Prostate gland (tissue), 2 donors: ENCODE data around the gene BARX1. TPM values are rescaled to one million over a fixed set of nuclear protein-coding genes. Genes with fewer than 3 reads are reported as not detected.
"Not testable (repeated sequence)": the region's sequence is repeated elsewhere in the genome, so short reads cannot be mapped to it uniquely, and the experiment has no call there.

Experiments
- DNase-seq: peaks from one replicate; pipeline ENCODE4 v3.0.0-alpha.2; 2019; ENCODE audit warnings: low spot score
- H3K27ac ChIP-seq, 2 donors: fragments of 200-600 bp; sonication (generic); 2 replicates each; pipeline ENCODE4 v1.5.1; 2017 to 2019
- H3K27me3 ChIP-seq: fragments of 200-600 bp; sonication (generic); replicated peaks from 2 replicates; pipeline ENCODE4 v1.5.1; 2019; ENCODE audit not compliant: insufficient read depth
- H3K36me3 ChIP-seq, 2 donors: fragments of 200-600 bp; sonication (generic); 1 replicate in 1 of 2; 2 replicates in 1 of 2; pipeline versions ENCODE4 v1.5.1 to v1.8.1; 2017 to 2019
- H3K4me1 ChIP-seq: fragments of 200-600 bp; sonication (generic); replicated peaks from 2 replicates; pipeline ENCODE4 v1.5.1; 2019
- H3K4me3 ChIP-seq, 2 donors: fragments of 200-600 bp; sonication (generic); 2 replicates each; pipeline ENCODE4 v1.5.1; 2017 to 2019
- H3K9me3 ChIP-seq: fragments of 200-600 bp; sonication (generic); 2 replicates; pipeline ENCODE4 v1.5.1; 2017
- POLR2A ChIP-seq: fragments of 450-650 bp; IDR thresholded peaks from one replicate; pipeline ENCODE4 v1.6.1; 2016; ENCODE audit warnings: antibody characterized with exemption, mild to moderate bottlenecking
- POLR2AphosphoS5 ChIP-seq: sonication (generic); formaldehyde crosslinking; IDR thresholded peaks from one replicate; pipeline ENCODE4 v1.6.1; 2017; ENCODE audit warnings: antibody characterized with exemption
- WGBS: methylation state at CpG from one replicate; pipeline ENCODE4 v1.1.5; 2018; 5-methylcytosine and 5-hydroxymethylcytosine counted together
- intact Hi-C: fragments of 100-400 bp; cut with DNase I; formaldehyde crosslinking; loops from one replicate; pipeline ENCODE4 v1.14.2; 2022
- total RNA-seq, 2 donors: library from RNA; depleted of rRNA; stranded (reverse); fragments of >200 nt; gene quantifications; one replicate each; pipeline ENCODE4 v1.1.0, GENCODE V29; 2016
- TF ChIP-seq, protein P1 (sequence below), 4 experiments: fragments of 200-600 bp in 2 of 4; fragments of 450-650 bp in 2 of 4; sonication (generic) in 2 of 4; IDR thresholded peaks; 1 replicate in 3 of 4; 2 replicates in 1 of 4; pipeline ENCODE4 v1.5.1; 2016 to 2019; ENCODE audit warnings: antibody characterized with exemption in 4 of 4, mild to moderate bottlenecking in 2 of 4, moderate library complexity in 2 of 4

BARX1 gene
- total RNA-seq, 2 donors from 2014 or later = 3.7 TPM; not detected in 1

DNA sequence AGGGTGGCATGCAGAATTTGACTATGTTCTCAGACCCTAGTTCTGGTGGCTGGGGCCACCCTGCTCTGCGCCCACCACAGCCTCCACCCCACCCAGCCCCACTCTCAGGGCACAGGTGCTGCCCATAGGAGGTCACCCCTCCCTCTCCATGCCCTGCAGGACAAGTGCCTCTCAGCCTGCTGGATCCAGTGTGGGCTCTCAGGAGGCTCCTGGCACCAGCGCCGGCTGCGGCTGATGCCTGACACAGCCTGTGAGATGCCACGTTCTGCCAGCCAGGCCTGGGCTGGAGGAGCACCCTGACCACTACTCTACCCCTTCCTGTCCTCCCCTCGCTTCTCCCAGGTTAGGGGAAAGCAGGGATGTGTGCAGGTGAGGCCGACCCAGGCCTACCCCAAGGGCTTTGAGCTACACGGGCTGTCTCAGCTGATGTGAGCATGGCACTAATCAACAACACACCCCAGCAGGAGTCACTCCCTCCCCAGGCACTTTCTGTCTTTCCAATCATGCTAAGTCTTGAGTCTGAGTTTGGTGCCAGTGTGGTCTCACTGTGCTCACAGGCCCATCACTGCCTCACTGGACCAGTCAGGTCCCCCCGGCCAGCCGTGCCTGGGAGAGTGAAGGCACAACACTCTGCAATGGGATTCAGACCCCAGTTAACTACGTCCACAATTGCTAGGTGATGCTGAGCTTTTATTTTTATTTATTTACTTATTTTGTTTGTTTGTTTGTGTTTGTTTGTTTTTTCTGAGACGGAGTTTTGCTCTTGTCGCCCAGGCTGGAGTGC, 12.1 kb upstream of the BARX1 start:
- Histone ChIP-seq H3K4me1 (no peaks in the 10 kb centered on the region), H3K4me3 (no peak overlapping the region), H3K9me3 (no peaks in the 10 kb centered on the region), H3K27ac (no peak overlapping the region), H3K27me3 (no peaks in the 10 kb centered on the region), H3K36me3 (no peaks in the 10 kb centered on the region)
- TF ChIP-seq POLR2A = no peak
- TF ChIP-seq, protein P1, sequence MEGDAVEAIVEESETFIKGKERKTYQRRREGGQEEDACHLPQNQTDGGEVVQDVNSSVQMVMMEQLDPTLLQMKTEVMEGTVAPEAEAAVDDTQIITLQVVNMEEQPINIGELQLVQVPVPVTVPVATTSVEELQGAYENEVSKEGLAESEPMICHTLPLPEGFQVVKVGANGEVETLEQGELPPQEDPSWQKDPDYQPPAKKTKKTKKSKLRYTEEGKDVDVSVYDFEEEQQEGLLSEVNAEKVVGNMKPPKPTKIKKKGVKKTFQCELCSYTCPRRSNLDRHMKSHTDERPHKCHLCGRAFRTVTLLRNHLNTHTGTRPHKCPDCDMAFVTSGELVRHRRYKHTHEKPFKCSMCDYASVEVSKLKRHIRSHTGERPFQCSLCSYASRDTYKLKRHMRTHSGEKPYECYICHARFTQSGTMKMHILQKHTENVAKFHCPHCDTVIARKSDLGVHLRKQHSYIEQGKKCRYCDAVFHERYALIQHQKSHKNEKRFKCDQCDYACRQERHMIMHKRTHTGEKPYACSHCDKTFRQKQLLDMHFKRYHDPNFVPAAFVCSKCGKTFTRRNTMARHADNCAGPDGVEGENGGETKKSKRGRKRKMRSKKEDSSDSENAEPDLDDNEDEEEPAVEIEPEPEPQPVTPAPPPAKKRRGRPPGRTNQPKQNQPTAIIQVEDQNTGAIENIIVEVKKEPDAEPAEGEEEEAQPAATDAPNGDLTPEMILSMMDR (IDR thresholded peaks at IDR 0.05) = no peak
- no peak for TF ChIP-seq POLR2AphosphoS5
- 88% methylated on average over 13 of the region's 13 CpGs for WGBS
- intact Hi-C loops = no loop called here
- DNase-seq = no peak

DNA sequence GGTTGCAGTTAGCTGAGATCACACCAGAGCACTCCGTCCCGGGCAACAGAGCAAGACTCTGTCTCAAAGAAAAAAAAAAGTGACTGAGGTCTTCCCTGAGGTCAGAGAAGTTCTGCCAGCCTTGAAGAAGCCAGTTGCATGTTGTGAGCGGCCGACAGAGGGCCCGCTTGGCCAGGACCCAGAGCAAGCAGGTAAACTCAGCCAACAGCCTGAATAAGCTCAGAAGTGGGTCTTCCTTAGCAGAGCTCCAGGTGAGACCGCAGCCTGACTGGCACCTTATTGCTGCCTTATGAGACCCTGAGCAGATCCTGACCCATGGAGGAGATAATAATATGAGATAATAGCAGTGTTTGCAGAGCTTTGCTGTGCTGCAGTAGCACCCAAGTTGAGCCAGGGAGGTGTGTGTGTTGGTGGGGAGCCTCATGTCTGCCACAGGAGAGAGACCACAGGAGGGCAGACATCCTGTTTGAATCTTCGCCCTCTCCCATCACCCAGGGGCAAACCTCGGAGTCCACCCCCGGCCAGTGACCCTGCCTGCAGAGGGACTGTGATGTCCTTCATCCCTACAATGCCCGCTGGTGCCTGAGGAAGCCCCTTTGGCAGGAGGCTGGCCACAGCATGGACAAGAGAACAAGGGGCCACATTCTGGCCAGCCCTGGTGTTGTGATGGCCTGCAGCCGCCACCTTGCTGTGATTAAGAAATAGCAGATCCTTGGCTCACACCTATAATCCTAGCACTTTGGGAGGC, 10.8 kb upstream of the BARX1 start:
- 75% methylated on average over 11 of the region's 11 CpGs for WGBS
- Histone ChIP-seq H3K4me3 (no peak overlapping the region), H3K4me1 (no peaks in the 10 kb centered on the region), H3K27ac (no peak overlapping the region), H3K36me3 (no peaks in the 10 kb centered on the region), H3K9me3 (no peaks in the 10 kb centered on the region), H3K27me3 (no peaks in the 10 kb centered on the region)
- TF ChIP-seq POLR2A = no peak
- TF ChIP-seq POLR2AphosphoS5 = no peak
- TF ChIP-seq, protein P1 (IDR thresholded peaks at IDR 0.05) = no peak
- intact Hi-C loops = no loop called here
- DNase-seq = no peak

DNA sequence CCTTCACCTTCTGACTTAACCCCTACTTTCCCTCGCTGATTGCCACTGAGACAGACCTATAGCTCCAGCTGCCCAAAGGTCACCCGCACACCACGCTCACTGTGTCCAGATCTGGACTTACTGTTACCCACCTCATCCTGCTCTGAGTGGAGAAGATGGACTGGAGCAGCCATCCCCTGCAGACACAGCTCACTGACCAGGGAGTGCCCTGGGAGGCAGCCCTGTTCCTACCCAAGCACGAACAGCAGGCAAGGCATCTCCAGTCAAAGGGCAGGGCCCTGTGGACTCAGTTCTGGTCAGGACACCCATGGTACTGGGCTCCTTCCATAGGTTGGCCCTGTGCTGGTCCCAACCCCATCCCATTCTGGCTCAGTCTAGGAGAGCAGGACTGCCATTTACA, 9.5 kb upstream of the BARX1 start:
- H3K27ac ChIP-seq = no peak overlapping the region
- no peaks in the 10 kb centered on the region for H3K9me3 ChIP-seq

DNA sequence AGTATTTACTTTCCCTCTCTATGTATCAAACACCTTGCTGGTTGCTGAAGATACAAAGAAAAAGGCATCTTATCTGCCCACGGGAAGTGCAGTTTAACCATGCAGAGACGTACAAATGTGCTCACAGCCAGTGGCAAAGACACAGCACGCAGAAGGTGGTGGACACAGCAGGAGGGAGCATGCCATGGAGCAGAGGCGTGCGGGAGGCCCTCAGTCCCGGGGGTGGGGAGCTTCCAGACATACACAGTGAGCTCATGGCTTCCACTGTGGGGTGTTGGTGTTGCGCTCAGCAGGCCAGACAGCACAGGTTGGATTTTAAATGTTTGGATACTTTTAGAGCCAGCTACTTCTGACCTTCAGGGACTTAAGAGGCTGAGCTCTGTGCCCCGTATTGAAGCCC, 8.8 kb upstream of the BARX1 start:
- intact Hi-C loops = loop anchor here (1.0 kb wide), 1 partner anchor 282 kb away; no protein-coding TSS in a partner anchor
- Histone ChIP-seq H3K27me3 (peaks cover 13% of the 10 kb centered on the region), H3K36me3 (no peaks in the 10 kb centered on the region), H3K9me3 (no peaks in the 10 kb centered on the region), H3K4me3 (no peak overlapping the region), H3K27ac (no peak overlapping the region), H3K4me1 (peaks cover 2% of the 10 kb centered on the region)
- no peak for DNase-seq
- 57% methylated on average over 8 of the region's 8 CpGs for WGBS
- no peak for TF ChIP-seq POLR2AphosphoS5
- TF ChIP-seq POLR2A = no peak
- TF ChIP-seq, protein P1 (IDR thresholded peaks at IDR 0.05) = no peak

More for the DNA sequence above, 9.5 kb upstream of the BARX1 start:
- DNase-seq = no peak
- no peaks in the 10 kb centered on the region for H3K36me3 ChIP-seq
- intact Hi-C loops = no loop called here
- TF ChIP-seq POLR2AphosphoS5 (no peak), POLR2A (no peak)
- TF ChIP-seq, protein P1 (IDR thresholded peaks at IDR 0.05) = no peak
- WGBS = 95% methylated on average over 4 of the region's 4 CpGs
- H3K4me3 ChIP-seq = no peak overlapping the region
- peaks cover 2% of the 10 kb centered on the region for H3K4me1 ChIP-seq
- H3K27me3 ChIP-seq = peaks cover 7% of the 10 kb centered on the region

DNA sequence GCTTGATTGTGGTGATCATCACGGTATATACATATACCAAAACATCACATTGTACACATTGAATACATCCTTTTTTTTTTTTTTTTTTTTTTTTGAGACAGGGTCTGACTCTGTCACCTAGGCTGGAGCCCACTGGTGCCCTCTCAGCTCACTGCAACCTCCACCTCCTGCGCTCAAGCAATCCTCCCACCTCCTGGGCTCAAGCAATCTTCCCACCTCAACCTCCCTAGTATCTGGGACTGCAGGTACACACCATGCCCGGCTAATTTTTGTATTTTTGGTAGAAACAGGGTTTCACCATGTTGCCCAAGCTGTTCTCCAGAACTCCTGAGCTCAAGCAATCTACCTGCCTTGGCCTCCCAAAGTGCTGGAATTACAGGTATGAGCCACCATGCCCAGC, 8.3 kb upstream of the BARX1 start:
- intact Hi-C loops = loop anchor here (1.0 kb wide), 1 partner anchor 281 kb away; no protein-coding TSS in a partner anchor
- H3K27me3 ChIP-seq = peaks cover 16% of the 10 kb centered on the region
- not testable (repeated sequence) for H3K4me1 ChIP-seq, H3K4me3 ChIP-seq, DNase-seq, H3K36me3 ChIP-seq, H3K9me3 ChIP-seq, H3K27ac ChIP-seq
- WGBS = 62% methylated on average over 3 of the region's 3 CpGs
